Astrocyte (in vitro differentiated cells and primary cell): ENCODE measurements around the gene CNKSR1.

ENCODE experiments used
- EZH2 ChIP-seq: IDR thresholded peaks from 2 replicates; pipeline ENCODE4 v1.6.1; 2012; ENCODE audit warnings: mild to moderate bottlenecking, low read length, inconsistent platforms; ENCODE audit not compliant: insufficient read depth
- TF ChIP-seq, protein P1 (sequence below): IDR thresholded peaks from 2 replicates; pipeline ENCODE4 v1.5.1; 2011; ENCODE audit warnings: low read depth, mild to moderate bottlenecking, inconsistent platforms, low read length, moderate library complexity; ENCODE audit not compliant: insufficient read depth

DNA sequence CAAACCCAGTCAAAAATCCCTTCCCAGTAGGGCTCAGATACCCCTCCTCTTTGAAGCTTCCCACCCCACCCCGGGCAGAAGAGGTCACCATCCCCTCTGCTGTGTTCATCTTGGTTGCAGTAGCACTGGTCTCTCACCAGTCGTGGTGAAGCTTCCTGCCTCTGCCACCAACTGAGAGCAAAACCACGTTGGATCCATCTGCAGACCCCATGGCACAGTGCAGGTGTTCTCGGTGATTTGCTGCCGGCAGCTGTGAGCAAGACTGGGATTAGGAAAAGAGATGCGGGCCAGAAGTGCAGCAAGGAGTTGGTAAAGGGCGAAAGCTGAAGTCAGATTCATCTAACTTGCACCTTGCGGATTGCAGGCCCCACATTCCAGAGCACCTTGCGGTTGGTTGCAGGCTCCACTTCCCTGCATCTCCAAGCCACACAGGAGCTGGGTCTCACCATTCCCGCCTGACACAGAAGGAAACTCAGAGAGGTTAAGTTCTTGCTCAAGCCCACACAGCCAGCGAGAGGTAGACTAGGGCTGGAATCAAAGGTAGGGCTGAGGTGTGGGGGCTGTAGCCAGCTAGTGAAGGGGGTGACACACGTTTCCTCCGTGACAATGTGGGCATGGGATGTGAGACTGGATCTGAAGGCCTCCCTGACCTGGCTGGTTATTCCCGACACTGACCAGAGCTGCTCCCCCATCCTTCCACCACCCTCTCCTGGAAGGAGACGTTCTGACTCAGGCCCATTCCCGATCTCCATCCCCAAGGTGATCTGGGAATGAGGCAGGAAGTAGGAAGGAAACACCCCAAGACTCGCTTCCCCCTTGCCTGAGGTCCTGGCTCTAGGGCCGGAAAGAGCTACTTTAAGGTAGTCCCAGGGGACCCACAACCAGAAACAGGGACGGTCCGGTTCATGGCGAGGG is 21.7 kb upstream of the CNKSR1 start:
- TF ChIP-seq, protein P1, sequence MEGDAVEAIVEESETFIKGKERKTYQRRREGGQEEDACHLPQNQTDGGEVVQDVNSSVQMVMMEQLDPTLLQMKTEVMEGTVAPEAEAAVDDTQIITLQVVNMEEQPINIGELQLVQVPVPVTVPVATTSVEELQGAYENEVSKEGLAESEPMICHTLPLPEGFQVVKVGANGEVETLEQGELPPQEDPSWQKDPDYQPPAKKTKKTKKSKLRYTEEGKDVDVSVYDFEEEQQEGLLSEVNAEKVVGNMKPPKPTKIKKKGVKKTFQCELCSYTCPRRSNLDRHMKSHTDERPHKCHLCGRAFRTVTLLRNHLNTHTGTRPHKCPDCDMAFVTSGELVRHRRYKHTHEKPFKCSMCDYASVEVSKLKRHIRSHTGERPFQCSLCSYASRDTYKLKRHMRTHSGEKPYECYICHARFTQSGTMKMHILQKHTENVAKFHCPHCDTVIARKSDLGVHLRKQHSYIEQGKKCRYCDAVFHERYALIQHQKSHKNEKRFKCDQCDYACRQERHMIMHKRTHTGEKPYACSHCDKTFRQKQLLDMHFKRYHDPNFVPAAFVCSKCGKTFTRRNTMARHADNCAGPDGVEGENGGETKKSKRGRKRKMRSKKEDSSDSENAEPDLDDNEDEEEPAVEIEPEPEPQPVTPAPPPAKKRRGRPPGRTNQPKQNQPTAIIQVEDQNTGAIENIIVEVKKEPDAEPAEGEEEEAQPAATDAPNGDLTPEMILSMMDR = no peak
- TF ChIP-seq EZH2 = no peak
